Right cardiac atrium (tissue), 5 donors: ENCODE measurements around the gene NRSN2. TPM values are rescaled to one million over a fixed set of nuclear protein-coding genes. Genes with fewer than 3 reads are reported as not detected.

ENCODE experiments used
- ATAC-seq, 2 donors: fragments of 200-7000 bp; cut with Tn5 transposase; one replicate each; pipeline versions ENCODE4 v1.8.0 to v1.9.1; 2020; ENCODE audit warnings: moderate library complexity in 2 of 2, mild to moderate bottlenecking in 1 of 2
- DNase-seq, 3 donors: peaks; one replicate each; pipeline ENCODE4 v3.0.0-alpha.2; 2020
- H3K27ac ChIP-seq: one replicate; pipeline ENCODE4 v1.5.1; 2013; ENCODE audit warnings: mild to moderate bottlenecking, low read length, control low read depth, moderate library complexity
- H3K27me3 ChIP-seq: one replicate; pipeline ENCODE4 v1.6.1; 2013; ENCODE audit not compliant: control insufficient read depth, insufficient read depth
- H3K4me1 ChIP-seq: one replicate; pipeline ENCODE4 v1.6.1; 2013; ENCODE audit warnings: low read length; ENCODE audit not compliant: control insufficient read depth, insufficient read depth
- H3K4me3 ChIP-seq: one replicate; pipeline ENCODE4 v1.5.1; 2013; ENCODE audit warnings: low read length, control low read depth
- H3K9me3 ChIP-seq: one replicate; pipeline ENCODE4 v1.6.1; 2013; ENCODE audit warnings: low read length; ENCODE audit not compliant: control insufficient read depth
- WGBS: extraction: QIAGEN DNeasy Blood & Tissue Kit; methylation state at CpG from one replicate; pipeline ENCODE4 v1.1.7; 2013; 5-methylcytosine and 5-hydroxymethylcytosine counted together
- intact Hi-C, 4 donors: fragments of 100-400 bp; cut with DNase I; formaldehyde crosslinking; loops; one replicate each; pipeline versions ENCODE4 v1.11.0 to v1.14.0; 2022 to 2023
- polyA plus RNA-seq: library from polyadenylated mRNA; stranded (reverse); fragments of 200-250 nt; gene quantifications from one replicate; pipeline ENCODE4 v1.2.3, GENCODE V29; 2013
- total RNA-seq, 4 donors: library from RNA; stranded (reverse); fragmentation: NEBNext Ultra II Directional; extraction: Animal tissue kit (Norgen Biotek cat#: 25700); gene quantifications; one replicate each; pipeline ENCODE4 v1.2.1, GENCODE V29; 2021
- donor health status: healthy with polysubstance abuse.
- donor health status: DM: no; HTN: yes; CAD: no.
- donor health status: DM: no; HTN: no; CAD: no.
- donor health status: DM: no; HTN: yes; CAD: no; lungs with severe emphysema.
- donor health status: DM: yes; HTN: yes; CAD: no.

NRSN2 gene
- total and polyA plus RNA-seq, 5 donors, result 24.5 to 30.9 (median 25.0) TPM

DNA sequence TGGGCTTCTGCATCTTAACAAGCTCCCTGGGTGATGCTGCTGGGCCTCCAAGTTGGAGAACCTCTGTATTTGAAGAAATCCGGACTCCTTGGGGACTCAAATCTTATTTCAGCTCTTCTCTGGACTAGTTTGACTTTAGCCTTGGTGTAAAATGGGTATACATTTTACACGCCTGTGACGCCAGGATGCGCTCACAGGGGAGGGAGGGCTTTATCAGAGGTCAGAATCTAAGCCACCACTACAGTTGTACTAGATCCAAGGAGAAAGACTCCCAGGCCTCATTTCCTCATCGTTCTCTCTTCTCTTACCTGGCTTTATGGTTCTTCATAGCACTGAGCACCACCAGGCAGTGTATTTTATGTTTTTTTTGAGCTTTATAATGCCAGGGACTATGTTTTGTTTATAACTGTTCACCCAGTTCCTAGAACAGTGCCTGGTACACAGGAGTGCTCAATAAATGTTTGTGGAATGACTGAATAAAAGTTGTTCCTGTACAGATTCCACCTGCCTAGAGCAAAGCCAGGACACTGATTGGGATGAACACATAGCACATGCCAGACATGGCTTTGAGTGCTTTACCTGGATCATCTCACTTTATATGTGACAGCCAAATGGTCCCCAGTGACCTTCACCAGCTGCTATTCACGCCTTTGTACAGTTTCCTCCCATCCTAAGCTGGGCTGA is 56.1 kb downstream of the NRSN2 start:
- intact Hi-C loops, result no loop called here
- H3K4me3 ChIP-seq, result no peak overlapping the region
- no peaks in the 10 kb centered on the region for H3K27me3 ChIP-seq
- ATAC-seq (no peak), DNase-seq (no peak)
- H3K4me1 ChIP-seq, result peaks cover 2% of the 10 kb centered on the region
- no peak overlapping the region for H3K27ac ChIP-seq
- no peaks in the 10 kb centered on the region for H3K9me3 ChIP-seq
- 93% methylated on average over 6 of the region's 6 CpGs for WGBS

DNA sequence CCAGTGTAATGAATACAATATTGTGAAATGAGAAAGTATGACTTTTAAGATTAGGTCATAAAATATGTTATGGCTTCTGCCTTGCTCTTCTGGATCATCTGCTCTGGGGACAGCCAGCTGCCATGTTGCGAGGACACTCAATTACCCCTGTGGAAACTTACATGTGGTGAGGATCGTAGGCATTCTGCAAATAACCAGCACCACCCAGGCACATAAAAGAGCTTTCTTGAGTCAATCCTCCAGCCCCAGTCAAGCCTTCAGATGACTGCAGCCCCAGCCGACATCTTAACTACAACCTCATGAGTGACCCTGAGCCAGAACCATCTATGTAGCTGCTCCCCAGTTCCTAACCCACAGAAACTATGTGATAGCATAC is 56.7 kb downstream of the NRSN2 start:
- DNase-seq (no peak), ATAC-seq (no peak)
- WGBS, result 98% methylated on average over 3 of the region's 3 CpGs
- no peak overlapping the region for H3K27ac ChIP-seq
- H3K4me3 ChIP-seq, result no peak overlapping the region
- H3K4me1 ChIP-seq, result peaks cover 2% of the 10 kb centered on the region
- no peaks in the 10 kb centered on the region for H3K9me3 ChIP-seq
- H3K27me3 ChIP-seq, result no peaks in the 10 kb centered on the region
- intact Hi-C loops, result no loop called here

- peaks cover 2% of the 10 kb centered on the region for H3K4me1 ChIP-seq
- ATAC-seq, result no peak
- no peak overlapping the region for H3K4me3 ChIP-seq
- DNase-seq, result no peak
- WGBS, result 96% methylated on average over 4 of the region's 4 CpGs
- no peaks in the 10 kb centered on the region for H3K27me3 ChIP-seq
- intact Hi-C loops, result no loop called here
- no peaks in the 10 kb centered on the region for H3K9me3 ChIP-seq
- no peak overlapping the region for H3K27ac ChIP-seq
Observed at GRCh38 chr20:404088-404487, 57.2 kb downstream of the NRSN2 start.

Other genes with a start within 250 kb of the NRSN2 start
- gene DEFB126, start 204.5 kb upstream of the NRSN2 start, total RNA-seq, result not detected
- not detected for gene DEFB126, start 204.5 kb upstream of the NRSN2 start, polyA plus RNA-seq
- gene DEFB127, start 189.7 kb upstream of the NRSN2 start, total RNA-seq, result not detected
- gene DEFB127, start 189.7 kb upstream of the NRSN2 start, polyA plus RNA-seq, result not detected
- gene DEFB128, start 157.4 kb upstream of the NRSN2 start, total RNA-seq, result not detected
- gene DEFB128, start 157.4 kb upstream of the NRSN2 start, polyA plus RNA-seq, result not detected
- gene DEFB129, start 119.9 kb upstream of the NRSN2 start, total RNA-seq, result not detected
- not detected for gene DEFB129, start 119.9 kb upstream of the NRSN2 start, polyA plus RNA-seq
- gene DEFB132, start 89.4 kb upstream of the NRSN2 start, total RNA-seq, result not detected
- not detected for gene DEFB132, start 89.4 kb upstream of the NRSN2 start, polyA plus RNA-seq
- gene C20orf96, start 56.4 kb upstream of the NRSN2 start, total RNA-seq, result 1 to 10 TPM; 4.8 to 9.1 (median 6.9) TPM
- gene C20orf96, start 56.4 kb upstream of the NRSN2 start, polyA plus RNA-seq, result 4.2 TPM
- gene ZCCHC3, start 49.5 kb upstream of the NRSN2 start, total RNA-seq, result 10 to 100 TPM; 13.0 to 14.3 (median 13.9) TPM
- gene ZCCHC3, start 49.5 kb upstream of the NRSN2 start, polyA plus RNA-seq, result 10.5 TPM
- gene SOX12, start 21.6 kb upstream of the NRSN2 start, total RNA-seq, result 10 to 100 TPM in 3 of 4 donors, 1 to 10 TPM in 1; 7.4 to 13.7 (median 11.8) TPM
- gene SOX12, start 21.6 kb upstream of the NRSN2 start, polyA plus RNA-seq, result 5.1 TPM
- gene TRIB3, start 33.6 kb downstream of the NRSN2 start, total RNA-seq, result 1 to 10 TPM in 1 of 4 donors, under 1 TPM in 3; 0.49 to 2.1 (median 0.66) TPM
- 1.0 TPM for gene TRIB3, start 33.6 kb downstream of the NRSN2 start, polyA plus RNA-seq
- 10 to 100 TPM; 42.1 to 52.4 (median 45.9) TPM for gene RBCK1, start 61.2 kb downstream of the NRSN2 start, total RNA-seq
- gene RBCK1, start 61.2 kb downstream of the NRSN2 start, polyA plus RNA-seq, result 48.0 TPM
- 10 to 100 TPM; 24.3 to 26.5 (median 25.6) TPM for gene TBC1D20, start 115.4 kb downstream of the NRSN2 start, total RNA-seq
- gene TBC1D20, start 115.4 kb downstream of the NRSN2 start, polyA plus RNA-seq, result 13.6 TPM
- gene CSNK2A1, start 196.7 kb downstream of the NRSN2 start, total RNA-seq, result 100 to 1,000 TPM; 105 to 118 (median 109) TPM
- gene CSNK2A1, start 196.7 kb downstream of the NRSN2 start, polyA plus RNA-seq, result 36.8 TPM